AG04449 (cell line): ENCODE data around the gene SLC18A2.

ENCODE experiments used
- CTCF ChIA-PET: fragments of 350-600 bp; formaldehyde crosslinking; extraction: SDS; loops from one replicate; lab custom pipeline; 2021; ENCODE audit warnings: antibody characterized with exemption; lab: Yijun Ruan, JAX
- POLR2A ChIA-PET: fragments of 400-600, 350-600 bp; formaldehyde crosslinking; extraction: SDS; loops from one replicate; lab custom pipeline; 2020; ENCODE audit warnings: antibody characterized with exemption, inconsistent platforms; lab: Yijun Ruan, JAX
- DNase-seq: peaks from one replicate; pipeline ENCODE4 v3.0.0-alpha.2; 2010; ENCODE audit warnings: low read depth, low spot score
- H3K4me3 ChIP-seq: 2 replicates; pipeline ENCODE4 v1.5.1; 2011; ENCODE audit warnings: low read depth, mild to moderate bottlenecking, control low read depth, low read length
- CTCF ChIP-seq: IDR thresholded peaks from one replicate; pipeline ENCODE4 v1.5.1; 2011; ENCODE audit warnings: mild to moderate bottlenecking, moderate library complexity, low read length, control low read depth, inconsistent platforms; ENCODE audit not compliant: insufficient read depth; ENCODE audit errors: missing control alignments

Gene SLC18A2

GRCh38 chr10:117257721-117258120 lies 16.8 kb downstream of the SLC18A2 start:
- CTCF ChIA-PET: no interaction called here

GRCh38 chr10:117259279-117259678 lies 18.4 kb downstream of the SLC18A2 start:
- ChIA-PET POLR2A (no interaction called here), CTCF (no interaction called here)
- no peak for TF ChIP-seq CTCF
- H3K4me3 ChIP-seq: no peak overlapping the region
- DNase-seq: no peak

More at GRCh38 chr10:117257721-117258120, 16.8 kb downstream of the SLC18A2 start:
- POLR2A ChIA-PET: no interaction called here
- no peak overlapping the region for H3K4me3 ChIP-seq
- TF ChIP-seq CTCF: no peak
- DNase-seq: no peak

DNA sequence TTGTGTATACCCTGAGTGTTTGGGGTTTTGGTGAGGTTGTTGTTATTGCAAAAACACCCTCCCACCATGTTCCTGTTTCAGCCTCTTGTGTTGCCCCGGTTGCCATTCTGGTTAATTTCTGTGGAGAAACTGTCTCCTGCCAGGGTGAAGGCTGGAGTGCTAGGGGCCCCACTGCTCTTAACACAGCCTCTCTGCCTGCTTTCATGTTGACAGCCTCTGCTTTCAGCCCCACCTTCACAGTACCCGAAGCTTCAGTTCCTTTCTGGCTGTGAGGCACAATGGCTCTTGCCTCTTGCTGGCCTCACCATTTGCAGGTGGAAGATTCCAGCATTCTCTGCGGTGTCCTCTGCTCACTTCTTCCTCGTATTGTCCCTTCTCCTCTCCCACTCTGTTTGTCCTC lies 19.2 kb downstream of the SLC18A2 start:
- no peak overlapping the region for H3K4me3 ChIP-seq
- DNase-seq: no peak
- POLR2A ChIA-PET: no interaction called here
- TF ChIP-seq CTCF: no peak
- CTCF ChIA-PET: no interaction called here

- no peak for DNase-seq
- POLR2A ChIA-PET: no interaction called here
- CTCF ChIA-PET: interaction anchor here (2.0 kb wide), 1 partner anchor 57 kb away, joined by 7 read pairs; no protein-coding TSS in a partner anchor
- no peak overlapping the region for H3K4me3 ChIP-seq
- TF ChIP-seq CTCF: no peak
Measured at GRCh38 chr10:117261501-117261900, 20.6 kb downstream of the SLC18A2 start.

DNA sequence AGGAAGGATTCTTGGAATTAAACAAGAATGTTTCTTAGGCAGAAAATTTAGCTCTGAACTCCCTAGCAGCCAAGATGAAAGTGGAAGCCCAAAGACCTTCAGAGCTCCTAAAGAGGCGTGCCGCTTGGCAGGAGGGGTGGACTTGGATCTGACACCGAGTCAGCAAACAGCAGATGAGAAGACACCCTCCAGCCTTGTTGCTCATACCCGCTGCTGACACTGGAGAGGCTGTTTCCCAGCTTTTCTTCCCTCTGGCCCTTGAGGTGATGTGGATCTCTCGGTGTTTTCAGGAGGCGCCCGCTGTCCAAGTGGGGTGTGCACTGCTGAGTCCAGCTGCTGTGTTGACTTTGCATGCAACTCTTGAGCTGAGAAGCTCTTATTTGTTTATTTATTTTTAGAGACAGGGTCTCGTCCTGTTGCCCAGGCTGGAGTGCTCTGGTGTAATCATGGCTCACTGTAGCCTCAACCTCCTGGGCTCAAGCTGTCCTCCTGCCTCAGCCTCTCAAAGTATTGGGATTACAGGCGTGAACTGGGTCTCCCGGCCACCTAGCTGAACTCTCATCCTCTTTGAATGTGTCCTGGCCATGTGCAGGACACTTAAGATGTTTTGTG lies 21.5 kb downstream of the SLC18A2 start:
- ChIA-PET CTCF (interaction anchor here (0.8 to 2.0 kb wide), 2 partner anchors 11 to 56 kb away, joined by 3 to 7 read pairs; no protein-coding TSS in a partner anchor), POLR2A (no interaction called here)
- no peak for TF ChIP-seq CTCF
- DNase-seq: no peak
- no peak overlapping the region for H3K4me3 ChIP-seq

GRCh38 chr10:117262903-117263293 lies 22.0 kb downstream of the SLC18A2 start:
- no peak for TF ChIP-seq CTCF
- ChIA-PET POLR2A (no interaction called here), CTCF (no interaction called here)
- no peak overlapping the region for H3K4me3 ChIP-seq
- DNase-seq: no peak
